Raji (cell line): ENCODE measurements around the gene EPN3.

Source experiments
- POLR2A ChIP-seq: IDR thresholded peaks from 2 replicates; pipeline ENCODE4 v1.6.1; 2011; ENCODE audit warnings: low read depth, low read length, control low read depth; ENCODE audit not compliant: insufficient read depth

The EPN3 gene

DNA sequence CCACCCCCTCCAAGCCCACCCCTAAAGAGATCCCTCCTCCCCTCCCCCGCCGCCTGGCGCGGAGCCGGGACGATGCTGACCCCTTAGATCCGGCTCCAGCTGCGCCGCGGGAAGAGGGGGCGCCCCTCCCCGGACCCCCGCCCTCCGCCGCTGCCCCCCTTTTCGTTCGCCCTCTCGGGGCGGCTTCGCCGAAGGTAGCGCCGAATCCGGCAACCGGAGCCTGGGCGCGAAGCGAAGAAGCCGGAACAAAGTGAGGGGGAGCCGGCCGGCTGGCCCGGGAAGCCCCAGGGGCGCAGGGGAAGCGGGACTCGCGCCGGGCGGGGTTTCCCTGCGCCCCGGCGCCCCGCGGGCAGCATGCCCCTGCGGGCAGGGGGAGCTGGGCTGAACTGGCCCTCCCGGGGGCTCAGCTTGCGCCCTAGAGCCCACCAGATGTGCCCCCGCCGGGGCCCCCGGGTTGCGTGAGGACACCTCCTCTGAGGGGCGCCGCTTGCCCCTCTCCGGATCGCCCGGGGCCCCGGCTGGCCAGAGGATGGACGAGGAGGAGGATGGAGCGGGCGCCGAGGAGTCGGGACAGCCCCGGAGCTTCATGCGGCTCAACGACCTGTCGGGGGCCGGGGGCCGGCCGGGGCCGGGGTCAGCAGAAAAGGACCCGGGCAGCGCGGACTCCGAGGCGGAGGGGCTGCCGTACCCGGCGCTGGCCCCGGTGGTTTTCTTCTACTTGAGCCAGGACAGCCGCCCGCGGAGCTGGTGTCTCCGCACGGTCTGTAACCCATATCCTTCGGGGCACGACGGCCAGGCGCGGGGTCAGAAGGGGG, 28.6 kb downstream of the EPN3 start:
- TF ChIP-seq POLR2A = no peak

DNA sequence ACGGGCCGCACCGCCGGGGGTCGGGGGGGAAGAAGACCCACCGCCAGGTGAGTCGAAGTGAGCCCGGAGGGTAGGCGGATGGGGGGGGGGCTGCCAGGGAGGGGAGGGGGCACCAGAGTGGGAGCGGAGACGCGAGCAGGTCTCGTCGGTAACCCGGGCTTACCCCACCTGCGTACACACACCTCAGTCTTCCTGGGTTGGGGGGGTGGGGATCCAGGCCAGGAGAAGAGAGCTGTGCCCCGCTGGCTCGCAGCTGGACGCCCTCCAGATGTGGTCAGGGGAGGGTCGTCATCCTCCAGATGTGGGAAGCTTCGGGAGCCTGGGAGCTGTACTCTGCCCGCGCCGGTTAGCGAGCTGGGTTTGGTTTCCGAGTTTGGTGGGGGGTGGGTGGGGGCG, 29.2 kb downstream of the EPN3 start:
- TF ChIP-seq POLR2A = no peak

DNA sequence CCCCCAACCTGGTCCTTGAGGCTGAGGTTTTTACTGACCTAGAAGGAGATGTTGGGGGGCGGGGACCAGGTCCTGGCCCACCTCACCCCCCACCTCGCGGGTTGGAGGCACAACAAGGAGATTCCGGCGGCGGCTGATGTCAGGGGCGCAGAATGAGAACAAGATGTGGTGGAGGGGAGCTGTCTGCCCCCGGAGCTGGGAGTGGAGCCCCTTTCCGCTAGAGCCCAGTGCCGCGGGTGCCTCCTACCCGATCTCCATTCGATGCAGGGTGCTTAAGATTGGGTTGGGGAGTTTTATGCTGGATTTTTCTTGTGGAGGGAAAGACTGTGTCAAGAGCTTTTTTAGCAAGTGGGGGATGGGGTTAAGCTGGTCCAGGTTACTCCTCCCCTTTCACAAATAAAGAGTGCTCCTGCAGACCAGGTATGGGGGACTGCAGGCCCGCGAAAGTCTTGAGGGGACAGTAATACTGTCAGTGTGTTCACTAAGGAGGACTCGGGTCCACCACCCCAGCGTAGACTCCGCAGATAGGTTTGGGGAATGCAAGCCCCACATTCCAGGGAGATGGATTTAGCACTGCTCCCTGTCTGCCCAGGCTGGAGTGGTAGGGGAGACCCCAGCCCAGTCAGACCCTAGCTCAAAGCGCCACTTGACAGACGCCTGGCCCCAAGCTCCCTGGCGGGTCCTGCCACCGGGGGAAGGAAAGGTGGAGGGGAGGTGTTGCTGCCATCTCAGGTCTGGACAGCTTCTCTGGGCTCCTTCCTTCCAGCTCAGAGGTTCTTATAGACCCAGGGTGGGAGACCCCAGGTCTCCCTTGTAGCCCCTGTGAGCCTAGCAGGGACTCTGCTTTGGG, 29.9 kb downstream of the EPN3 start:
- no peak for TF ChIP-seq POLR2A

DNA sequence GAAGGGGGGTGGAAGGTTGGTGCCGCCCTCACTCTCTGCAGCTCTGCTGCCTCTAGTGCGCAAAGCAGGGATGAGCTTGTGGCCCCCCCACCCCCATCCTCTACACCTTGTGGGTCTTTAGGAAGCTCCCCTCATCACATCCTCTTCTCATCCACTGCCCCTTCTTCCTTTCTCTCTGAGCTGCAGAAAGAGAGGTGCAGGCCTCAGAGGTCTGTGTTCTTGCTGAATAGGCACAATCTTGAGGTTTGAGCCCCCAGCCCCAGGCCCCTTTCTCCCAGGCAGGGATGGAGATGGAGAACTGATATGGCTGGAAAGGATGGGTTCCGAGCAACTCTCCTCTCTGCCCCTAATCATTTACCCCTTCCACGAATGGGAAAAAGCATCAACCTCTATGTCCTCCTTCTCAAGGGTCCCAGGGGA, 30.6 kb downstream of the EPN3 start:
- no peak for TF ChIP-seq POLR2A

DNA sequence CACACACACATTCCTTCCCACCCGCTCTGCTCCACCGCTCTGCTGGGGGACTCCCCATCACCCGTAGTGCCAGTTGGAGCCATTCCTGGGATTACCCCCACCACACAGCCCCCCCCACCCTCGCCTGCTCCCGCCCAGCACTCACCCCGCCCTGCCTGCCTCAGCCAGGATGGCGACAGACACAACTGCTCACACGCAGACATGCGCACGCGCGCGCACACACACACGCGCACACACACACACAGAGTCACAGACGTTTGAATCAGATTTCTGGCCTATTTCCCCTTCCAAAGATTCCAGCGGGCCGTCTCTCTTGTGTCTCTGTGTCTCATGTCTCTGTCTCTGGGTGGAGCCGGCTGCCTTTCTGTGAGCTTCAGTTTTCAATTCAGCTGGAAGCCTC, 32.4 kb downstream of the EPN3 start:
- TF ChIP-seq POLR2A = no peak

DNA sequence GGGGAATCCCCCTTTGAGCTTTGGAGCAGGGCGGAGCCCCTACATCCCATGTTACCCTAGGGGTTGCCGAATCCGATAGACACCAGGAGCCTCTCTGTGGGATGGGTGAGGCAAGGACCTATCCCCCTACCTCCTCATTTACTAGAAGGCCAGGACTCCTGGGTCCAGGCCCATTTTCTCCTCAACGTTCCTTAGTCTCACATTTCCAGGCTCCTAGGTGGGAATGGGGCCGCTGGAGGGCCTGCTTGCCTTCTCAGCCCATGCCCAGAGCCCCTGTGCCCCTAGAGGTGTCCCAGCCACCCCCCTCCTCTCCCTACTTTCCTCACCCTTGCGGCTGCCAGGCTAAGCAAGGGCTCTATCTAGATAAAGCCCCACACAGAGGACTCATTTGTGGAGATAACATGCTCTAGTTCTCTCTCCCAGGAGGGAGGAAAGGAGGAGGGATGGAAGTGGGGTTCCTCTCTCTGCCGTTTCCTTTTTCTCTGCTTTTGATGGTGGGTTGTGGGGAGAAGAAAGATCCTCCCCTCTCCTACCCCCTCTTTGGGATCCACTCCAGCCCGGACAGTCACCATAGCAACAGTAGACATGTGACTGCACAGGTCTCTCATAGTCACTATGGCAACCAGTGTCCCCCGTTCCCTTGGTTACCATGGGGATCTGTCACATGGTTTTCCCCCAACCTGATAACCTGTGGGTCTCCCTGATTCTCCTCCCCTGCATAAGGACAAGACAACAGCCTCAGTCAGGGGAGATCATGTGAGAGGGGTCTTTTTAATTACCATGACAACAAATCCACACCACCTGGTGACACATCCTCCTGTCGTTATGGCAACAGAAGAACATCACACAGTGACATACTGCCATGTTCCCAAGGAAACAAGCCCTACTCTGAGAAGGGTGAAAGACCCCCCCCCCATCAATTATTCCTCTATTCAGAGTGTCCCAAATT, 33.1 kb downstream of the EPN3 start:
- no peak for TF ChIP-seq POLR2A

DNA sequence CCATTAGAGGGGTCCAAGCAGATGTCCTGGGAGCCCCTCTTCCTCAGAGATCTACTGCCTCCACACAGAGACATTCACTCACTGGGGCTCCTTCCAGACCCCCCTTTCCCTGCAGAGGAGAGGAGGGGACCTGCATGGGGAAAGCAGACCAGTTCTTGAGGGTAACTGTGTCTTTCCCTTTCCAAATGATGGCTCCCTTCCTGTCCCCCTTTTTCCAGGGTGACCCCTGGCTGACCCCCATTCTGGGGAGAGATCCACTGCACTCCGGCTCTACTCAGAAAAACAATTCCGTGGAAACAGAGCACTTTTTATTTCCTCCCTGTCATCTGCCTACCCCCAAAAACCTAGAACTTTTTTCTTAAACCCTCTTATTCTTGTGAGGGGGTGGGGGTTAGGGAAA, 34.4 kb downstream of the EPN3 start:
- TF ChIP-seq POLR2A = no peak

DNA sequence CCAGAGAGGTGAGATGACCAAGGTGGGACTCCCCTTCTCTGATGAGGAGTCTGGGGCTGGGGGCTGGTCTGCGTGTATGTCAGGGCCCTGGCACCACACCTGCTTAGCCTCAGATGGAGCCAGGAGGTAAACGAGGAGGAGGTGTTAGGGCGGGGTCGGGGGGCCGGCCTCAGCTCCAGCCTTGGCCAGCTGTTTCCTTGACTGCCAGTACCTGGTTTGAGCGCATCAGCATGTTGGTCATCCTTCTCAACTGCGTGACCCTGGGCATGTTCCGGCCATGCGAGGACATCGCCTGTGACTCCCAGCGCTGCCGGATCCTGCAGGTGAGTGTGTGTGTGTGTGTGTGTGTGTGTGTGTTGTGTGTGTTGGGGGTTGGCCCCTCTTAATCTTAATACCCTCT, 36.1 kb downstream of the EPN3 start:
- TF ChIP-seq POLR2A = no peak

DNA sequence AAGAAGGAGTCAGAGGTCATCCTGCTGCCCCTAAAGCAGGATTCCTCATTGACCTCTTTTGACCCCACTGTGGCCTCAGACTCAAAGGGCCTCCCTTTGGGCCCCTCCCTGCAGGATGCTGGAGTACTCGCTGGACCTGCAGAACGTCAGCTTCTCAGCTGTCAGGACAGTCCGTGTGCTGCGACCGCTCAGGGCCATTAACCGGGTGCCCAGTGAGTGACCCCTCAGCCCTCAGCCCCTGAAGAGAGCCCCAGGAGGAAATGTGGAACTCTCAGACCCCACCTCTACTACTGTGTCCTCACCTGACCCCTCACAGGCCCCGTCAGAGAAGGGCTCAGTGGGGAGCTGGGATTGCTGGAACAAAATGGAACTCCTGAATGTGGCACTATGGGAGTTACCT, 37.1 kb downstream of the EPN3 start:
- TF ChIP-seq POLR2A = no peak

DNA sequence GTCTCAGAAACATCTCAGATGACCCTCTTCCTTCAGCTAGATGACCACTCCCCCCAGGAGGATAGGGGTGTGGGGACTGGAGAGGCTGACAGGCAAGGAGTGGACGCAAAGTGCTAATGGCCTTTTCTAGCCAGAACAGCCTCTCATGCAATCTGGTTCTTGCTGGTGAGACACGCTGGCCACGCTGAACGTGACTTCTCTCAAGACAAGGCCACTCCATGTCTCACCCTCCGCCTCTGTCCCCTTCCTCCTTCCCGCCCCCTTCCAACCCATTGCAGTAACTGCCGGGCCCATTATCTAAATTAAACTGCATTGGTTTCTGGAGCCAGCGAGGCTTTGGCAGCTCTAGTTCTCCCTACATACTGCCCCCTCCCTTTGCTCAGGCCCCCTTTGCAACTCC, 37.5 kb downstream of the EPN3 start:
- no peak for TF ChIP-seq POLR2A

DNA sequence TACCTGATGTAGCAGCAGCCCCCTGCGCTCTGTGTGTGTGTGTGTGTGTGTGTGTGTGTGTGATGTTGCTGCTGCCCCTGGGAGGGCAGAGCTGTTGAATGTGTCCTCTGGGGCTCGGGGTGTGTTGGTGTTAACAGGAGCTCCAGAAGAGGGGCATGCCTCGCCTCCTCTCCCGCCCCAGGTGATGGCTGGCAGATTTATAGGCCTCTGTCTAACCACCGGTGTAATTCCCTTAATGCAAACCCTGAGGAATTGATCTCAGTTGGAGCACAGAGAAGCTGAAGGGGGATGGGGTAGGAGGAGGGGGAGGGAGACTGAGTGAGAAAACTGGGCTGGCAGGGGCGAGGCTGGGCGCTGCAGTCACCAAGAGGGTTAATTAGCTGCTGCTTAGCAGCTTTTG, 38.0 kb downstream of the EPN3 start:
- TF ChIP-seq POLR2A = no peak

DNA sequence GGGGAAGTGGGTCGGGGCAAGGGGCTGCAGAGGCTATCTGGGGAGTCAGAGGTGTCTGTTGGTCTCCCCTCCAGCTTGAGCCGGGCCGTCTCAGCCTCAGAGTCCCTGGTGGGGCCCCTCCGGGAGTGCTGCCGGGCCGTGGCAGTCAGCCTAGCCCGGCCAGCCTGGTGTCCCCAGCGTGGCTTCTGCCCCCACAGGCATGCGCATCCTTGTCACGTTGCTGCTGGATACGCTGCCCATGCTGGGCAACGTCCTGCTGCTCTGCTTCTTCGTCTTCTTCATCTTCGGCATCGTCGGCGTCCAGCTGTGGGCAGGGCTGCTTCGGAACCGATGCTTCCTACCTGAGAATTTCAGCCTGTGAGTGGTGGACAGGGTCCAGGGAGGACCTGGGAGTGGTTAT, 39.1 kb downstream of the EPN3 start:
- no peak for TF ChIP-seq POLR2A

DNA sequence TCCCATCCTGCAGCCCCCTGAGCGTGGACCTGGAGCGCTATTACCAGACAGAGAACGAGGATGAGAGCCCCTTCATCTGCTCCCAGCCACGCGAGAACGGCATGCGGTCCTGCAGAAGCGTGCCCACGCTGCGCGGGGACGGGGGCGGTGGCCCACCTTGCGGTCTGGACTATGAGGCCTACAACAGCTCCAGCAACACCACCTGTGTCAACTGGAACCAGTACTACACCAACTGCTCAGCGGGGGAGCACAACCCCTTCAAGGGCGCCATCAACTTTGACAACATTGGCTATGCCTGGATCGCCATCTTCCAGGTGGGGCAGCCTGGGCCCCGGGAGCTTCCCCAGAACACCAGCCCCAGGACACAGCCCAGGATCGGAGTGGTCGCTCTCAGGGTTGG, 40.0 kb downstream of the EPN3 start:
- TF ChIP-seq POLR2A = no peak

DNA sequence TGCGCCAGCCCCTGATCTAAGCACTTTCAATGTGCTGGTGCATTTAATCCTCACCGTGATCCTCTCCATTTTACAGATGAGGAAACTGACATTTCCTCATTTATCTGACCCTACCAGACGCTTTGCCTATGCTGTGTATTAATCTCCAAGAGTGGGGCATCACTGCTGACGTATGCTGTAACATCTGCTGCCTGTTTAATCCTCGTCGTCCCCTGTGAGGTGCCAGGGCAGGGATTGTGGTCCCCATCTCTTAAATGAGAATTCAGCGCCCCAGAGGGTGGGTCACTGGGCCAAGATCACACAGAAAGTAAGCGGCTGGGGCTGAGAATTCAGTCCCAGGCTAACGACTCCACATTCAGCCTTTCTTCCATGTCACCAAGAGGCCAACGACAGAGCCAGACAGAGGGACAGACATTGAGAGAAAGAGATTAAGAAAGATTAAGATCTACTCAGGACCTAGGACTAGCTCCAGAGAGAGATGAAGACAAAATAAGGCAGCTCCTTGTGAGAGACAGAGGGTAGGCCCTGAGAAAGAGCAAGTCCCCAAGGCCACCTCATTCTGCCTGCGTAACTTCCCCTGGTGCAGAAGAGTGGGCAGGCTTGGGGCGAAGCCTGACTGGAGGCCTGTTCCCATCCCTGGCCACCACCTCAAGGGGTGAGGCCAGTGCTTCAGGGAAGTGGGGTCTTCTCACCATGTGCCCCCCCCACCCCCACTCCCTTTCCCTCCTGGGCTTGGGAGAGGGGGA, 41.5 kb downstream of the EPN3 start:
- no peak for TF ChIP-seq POLR2A

DNA sequence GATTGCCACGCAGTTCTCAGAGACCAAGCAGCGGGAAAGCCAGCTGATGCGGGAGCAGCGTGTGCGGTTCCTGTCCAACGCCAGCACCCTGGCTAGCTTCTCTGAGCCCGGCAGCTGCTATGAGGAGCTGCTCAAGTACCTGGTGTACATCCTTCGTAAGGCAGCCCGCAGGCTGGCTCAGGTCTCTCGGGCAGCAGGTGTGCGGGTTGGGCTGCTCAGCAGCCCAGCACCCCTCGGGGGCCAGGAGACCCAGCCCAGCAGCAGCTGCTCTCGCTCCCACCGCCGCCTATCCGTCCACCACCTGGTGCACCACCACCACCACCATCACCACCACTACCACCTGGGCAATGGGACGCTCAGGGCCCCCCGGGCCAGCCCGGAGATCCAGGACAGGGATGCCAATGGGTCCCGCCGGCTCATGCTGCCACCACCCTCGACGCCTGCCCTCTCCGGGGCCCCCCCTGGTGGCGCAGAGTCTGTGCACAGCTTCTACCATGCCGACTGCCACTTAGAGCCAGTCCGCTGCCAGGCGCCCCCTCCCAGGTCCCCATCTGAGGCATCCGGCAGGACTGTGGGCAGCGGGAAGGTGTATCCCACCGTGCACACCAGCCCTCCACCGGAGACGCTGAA, 43.2 kb downstream of the EPN3 start:
- TF ChIP-seq POLR2A = no peak

DNA sequence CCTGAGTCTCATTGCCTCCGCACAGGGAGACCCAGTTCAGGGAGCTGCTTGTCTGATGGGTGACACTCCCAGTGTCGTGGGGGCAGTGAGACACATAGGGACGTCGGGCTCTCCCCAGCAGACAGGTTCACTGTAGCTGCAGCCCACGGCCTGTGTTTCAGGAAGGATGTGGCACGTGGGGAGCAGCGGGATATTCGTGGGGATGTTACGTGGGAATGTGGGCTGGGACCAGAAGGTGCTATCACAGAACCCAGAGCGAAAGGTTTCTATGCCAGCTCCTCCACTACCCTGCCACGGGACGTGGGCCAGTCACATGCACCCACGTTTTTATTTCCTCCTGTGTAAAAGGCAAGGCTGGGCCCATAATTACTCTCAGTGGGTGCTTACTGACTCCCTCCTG, 44.3 kb downstream of the EPN3 start:
- TF ChIP-seq POLR2A = no peak
